Neural progenitor cell (in vitro differentiated cells): ENCODE measurements around the gene NOMO2.
"Not testable (repeated sequence)": the region's sequence is repeated elsewhere in the genome, so short reads cannot be mapped to it uniquely, and the experiment has no call there.

ENCODE experiments used
- CTCF ChIP-seq: fragments of 200-600 bp; sonication (generic); IDR thresholded peaks from 2 replicates; pipeline ENCODE4 v1.5.1; 2017; ENCODE audit warnings: antibody characterized with exemption, mild to moderate bottlenecking
- EZH2 ChIP-seq: fragments of 200-600 bp; sonication (generic); IDR thresholded peaks from 2 replicates; pipeline ENCODE4 v1.6.1; 2017; ENCODE audit warnings: antibody characterized with exemption, mild to moderate bottlenecking, moderate library complexity
- EZH2phosphoT487 ChIP-seq: fragments of 200-600 bp; sonication (generic); IDR thresholded peaks from 2 replicates; pipeline ENCODE4 v1.6.1; 2017; ENCODE audit warnings: antibody characterized with exemption

- TF ChIP-seq CTCF, EZH2phosphoT487, EZH2: not testable (repeated sequence)
Measured at GRCh38 chr16:18597319-18597718, 35.4 kb upstream of the NOMO2 start.
